K562 (cell line): ENCODE results near the gene DHRS3. TPM values are rescaled to one million over a fixed set of nuclear protein-coding genes. Genes with fewer than 3 reads are reported as not detected.
A peak's percentile ranks its signal among the peaks of the same experiment; 100 is the strongest.

Experiments used
- ARID4B ChIP-seq: sonication (generic); formaldehyde crosslinking; IDR thresholded peaks from 2 replicates; pipeline ENCODE4 v1.8.0; 2022; ENCODE audit warnings: mild to moderate bottlenecking, missing genetic modification reagents
- ATF3 ChIP-seq, 2 experiments: fragments of 450-650 bp in 1 of 2; sonication (generic) in 1 of 2; formaldehyde crosslinking in 1 of 2; IDR thresholded peaks in 1 of 2; conservative IDR thresholded peaks in 1 of 2; 2 replicates each; pipeline versions ENCODE4 v1.6.1 to v1.8.1; 2016 to 2023; ENCODE audit warnings: mild to moderate bottlenecking in 2 of 2, moderate library complexity in 2 of 2, inconsistent platforms in 1 of 2, missing genetic modification reagents in 1 of 2
- E2F4 ChIP-seq: sonication (generic); formaldehyde crosslinking; IDR thresholded peaks from 2 replicates; pipeline ENCODE4 v1.8.0; 2022; ENCODE audit warnings: mild to moderate bottlenecking, low read depth, missing genetic modification reagents
- MYNN ChIP-seq, 2 experiments: sonication (generic); formaldehyde crosslinking in 1 of 2; IDR thresholded peaks; 2 replicates each; pipeline versions ENCODE4 v1.5.0 to v1.6.1; 2016 to 2020; ENCODE audit warnings: antibody characterized with exemption in 1 of 2, missing genetic modification reagents in 1 of 2
- SMAD4 ChIP-seq: fragments of 250-450 bp; sonication (Bioruptor Pico); conservative IDR thresholded peaks from 2 replicates; pipeline ENCODE4 v1.8.0; 2021; ENCODE audit warnings: inconsistent platforms, mild to moderate bottlenecking, moderate library complexity
- polyA plus RNA-seq, 8 experiments: library from polyadenylated mRNA; depleted of rRNA in 4 of 8; stranded (reverse) in 5 of 8; unstranded in 3 of 8; fragments of >200 nt; fragmentation: Nextera tagmentation in 2 of 8; fragmentation: Illumina TruSeq in 1 of 8; extraction: Ambion mirVana in 2 of 8; extraction: Trizol in 1 of 8; gene quantifications; 2 replicates each; pipeline versions ENCODE4 v1.2.1 to v1.2.3, GENCODE V29; 2011 to 2014; ENCODE audit warnings: inconsistent platforms in 1 of 8, missing spikeins in 1 of 8
- total RNA-seq, 7 experiments: library from RNA; depleted of rRNA in 6 of 7; stranded (reverse); fragments of >200 nt in 6 of 7; fragmentation: Illumina TruSeq in 2 of 7; extraction: Trizol in 2 of 7; gene quantifications; 2 replicates each; pipeline versions ENCODE4 v1.2.1 to v1.2.3, GENCODE V29; 2011 to 2021; ENCODE audit warnings: low replicate concordance in 1 of 7
- TF ChIP-seq, protein P1 (sequence below): fragments of 250-450 bp; sonication (Bioruptor Pico); IDR thresholded peaks from 2 replicates; pipeline ENCODE4 v1.4.0; 2020; ENCODE audit warnings: mild to moderate bottlenecking, moderate library complexity, borderline replicate concordance
- TF ChIP-seq, protein P2 (sequence below): fragments of 450-650 bp; IDR thresholded peaks from 2 replicates; pipeline ENCODE4 v1.6.1; 2016; ENCODE audit warnings: antibody characterized with exemption

DHRS3 gene
- total and polyA plus RNA-seq, 9 of the 15 experiments (the other 6 are each of a cell fraction or from before 2014, with no cell fraction given), result 21.0 to 116 (median 58.7) TPM

GRCh38 chr1:12549460-12550349 is 68.3 kb downstream of the DHRS3 start (continued):
- TF ChIP-seq ARID4B (CRISPR knock-in tag) (peak; percentile 30; the same call in 1 of the 2 replicates), ATF3 (IDR thresholded peaks at IDR 0.05) (peak; percentile 94), ATF3 (CRISPR knock-in tag; conservative IDR thresholded peaks at IDR 0.05) (peak; percentile 57; the same call in 1 of the 2 replicates), MYNN (IDR thresholded peaks at IDR 0.05) (peak; percentile 61; the same call in 1 of the 2 replicates), MYNN (CRISPR knock-in tag; IDR thresholded peaks at IDR 0.05) (no peak), E2F4 (CRISPR knock-in tag) (0 out of 2 replicates have a peak, but pooled peaks have one; percentile 43), SMAD4 (peak; percentile 15; the same call in 1 of the 2 replicates)
- TF ChIP-seq, protein P1, sequence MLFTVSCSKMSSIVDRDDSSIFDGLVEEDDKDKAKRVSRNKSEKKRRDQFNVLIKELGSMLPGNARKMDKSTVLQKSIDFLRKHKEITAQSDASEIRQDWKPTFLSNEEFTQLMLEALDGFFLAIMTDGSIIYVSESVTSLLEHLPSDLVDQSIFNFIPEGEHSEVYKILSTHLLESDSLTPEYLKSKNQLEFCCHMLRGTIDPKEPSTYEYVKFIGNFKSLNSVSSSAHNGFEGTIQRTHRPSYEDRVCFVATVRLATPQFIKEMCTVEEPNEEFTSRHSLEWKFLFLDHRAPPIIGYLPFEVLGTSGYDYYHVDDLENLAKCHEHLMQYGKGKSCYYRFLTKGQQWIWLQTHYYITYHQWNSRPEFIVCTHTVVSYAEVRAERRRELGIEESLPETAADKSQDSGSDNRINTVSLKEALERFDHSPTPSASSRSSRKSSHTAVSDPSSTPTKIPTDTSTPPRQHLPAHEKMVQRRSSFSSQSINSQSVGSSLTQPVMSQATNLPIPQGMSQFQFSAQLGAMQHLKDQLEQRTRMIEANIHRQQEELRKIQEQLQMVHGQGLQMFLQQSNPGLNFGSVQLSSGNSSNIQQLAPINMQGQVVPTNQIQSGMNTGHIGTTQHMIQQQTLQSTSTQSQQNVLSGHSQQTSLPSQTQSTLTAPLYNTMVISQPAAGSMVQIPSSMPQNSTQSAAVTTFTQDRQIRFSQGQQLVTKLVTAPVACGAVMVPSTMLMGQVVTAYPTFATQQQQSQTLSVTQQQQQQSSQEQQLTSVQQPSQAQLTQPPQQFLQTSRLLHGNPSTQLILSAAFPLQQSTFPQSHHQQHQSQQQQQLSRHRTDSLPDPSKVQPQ (CRISPR knock-in tag), result 0 out of 2 replicates have a peak, but pooled peaks have one; percentile 23
- TF ChIP-seq, protein P2, sequence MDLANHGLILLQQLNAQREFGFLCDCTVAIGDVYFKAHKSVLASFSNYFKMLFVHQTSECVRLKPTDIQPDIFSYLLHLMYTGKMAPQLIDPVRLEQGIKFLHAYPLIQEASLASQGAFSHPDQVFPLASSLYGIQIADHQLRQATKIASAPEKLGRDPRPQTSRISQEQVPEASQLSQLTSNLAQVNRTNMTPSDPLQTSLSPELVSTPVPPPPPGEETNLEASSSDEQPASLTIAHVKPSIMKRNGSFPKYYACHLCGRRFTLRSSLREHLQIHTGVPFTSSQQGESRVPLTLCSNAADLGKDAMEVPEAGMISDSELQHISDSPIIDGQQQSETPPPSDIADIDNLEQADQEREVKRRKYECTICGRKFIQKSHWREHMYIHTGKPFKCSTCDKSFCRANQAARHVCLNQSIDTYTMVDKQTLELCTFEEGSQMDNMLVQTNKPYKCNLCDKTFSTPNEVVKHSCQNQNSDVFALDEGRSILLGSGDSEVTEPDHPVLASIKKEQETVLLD, result peak; percentile 27
